Measurements from ENCODE around the gene RTN4RL2.
A peak's percentile ranks its signal among the peaks of the same experiment; 100 is the strongest.

Gene RTN4RL2

GRCh38 chr11:57458410-57459163 is 1.7 kb upstream of the RTN4RL2 start:
- TF ChIP-seq ZFX (IDR thresholded peaks at IDR 0.05; ENCODE audit: borderline replicate concordance), result no peak
- TF ChIP-seq, protein P1, sequence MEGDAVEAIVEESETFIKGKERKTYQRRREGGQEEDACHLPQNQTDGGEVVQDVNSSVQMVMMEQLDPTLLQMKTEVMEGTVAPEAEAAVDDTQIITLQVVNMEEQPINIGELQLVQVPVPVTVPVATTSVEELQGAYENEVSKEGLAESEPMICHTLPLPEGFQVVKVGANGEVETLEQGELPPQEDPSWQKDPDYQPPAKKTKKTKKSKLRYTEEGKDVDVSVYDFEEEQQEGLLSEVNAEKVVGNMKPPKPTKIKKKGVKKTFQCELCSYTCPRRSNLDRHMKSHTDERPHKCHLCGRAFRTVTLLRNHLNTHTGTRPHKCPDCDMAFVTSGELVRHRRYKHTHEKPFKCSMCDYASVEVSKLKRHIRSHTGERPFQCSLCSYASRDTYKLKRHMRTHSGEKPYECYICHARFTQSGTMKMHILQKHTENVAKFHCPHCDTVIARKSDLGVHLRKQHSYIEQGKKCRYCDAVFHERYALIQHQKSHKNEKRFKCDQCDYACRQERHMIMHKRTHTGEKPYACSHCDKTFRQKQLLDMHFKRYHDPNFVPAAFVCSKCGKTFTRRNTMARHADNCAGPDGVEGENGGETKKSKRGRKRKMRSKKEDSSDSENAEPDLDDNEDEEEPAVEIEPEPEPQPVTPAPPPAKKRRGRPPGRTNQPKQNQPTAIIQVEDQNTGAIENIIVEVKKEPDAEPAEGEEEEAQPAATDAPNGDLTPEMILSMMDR (IDR thresholded peaks at IDR 0.05), result peak; percentile 98
- H3K27ac ChIP-seq, result no peak overlapping the region

GRCh38 chr11:57459164-57460021 is 935 bp upstream of the RTN4RL2 start:
- H3K27ac ChIP-seq, result no peak overlapping the region
- no peak for TF ChIP-seq ZFX (IDR thresholded peaks at IDR 0.05; ENCODE audit: borderline replicate concordance)
- TF ChIP-seq, protein P1 (IDR thresholded peaks at IDR 0.05), result no peak

- H3K27ac ChIP-seq, result no peak overlapping the region
- TF ChIP-seq, protein P1 (IDR thresholded peaks at IDR 0.05), result no peak
These were observed 726 bp downstream of the RTN4RL2 start for GRCh38 chr11:57460758-57461749.

DNA sequence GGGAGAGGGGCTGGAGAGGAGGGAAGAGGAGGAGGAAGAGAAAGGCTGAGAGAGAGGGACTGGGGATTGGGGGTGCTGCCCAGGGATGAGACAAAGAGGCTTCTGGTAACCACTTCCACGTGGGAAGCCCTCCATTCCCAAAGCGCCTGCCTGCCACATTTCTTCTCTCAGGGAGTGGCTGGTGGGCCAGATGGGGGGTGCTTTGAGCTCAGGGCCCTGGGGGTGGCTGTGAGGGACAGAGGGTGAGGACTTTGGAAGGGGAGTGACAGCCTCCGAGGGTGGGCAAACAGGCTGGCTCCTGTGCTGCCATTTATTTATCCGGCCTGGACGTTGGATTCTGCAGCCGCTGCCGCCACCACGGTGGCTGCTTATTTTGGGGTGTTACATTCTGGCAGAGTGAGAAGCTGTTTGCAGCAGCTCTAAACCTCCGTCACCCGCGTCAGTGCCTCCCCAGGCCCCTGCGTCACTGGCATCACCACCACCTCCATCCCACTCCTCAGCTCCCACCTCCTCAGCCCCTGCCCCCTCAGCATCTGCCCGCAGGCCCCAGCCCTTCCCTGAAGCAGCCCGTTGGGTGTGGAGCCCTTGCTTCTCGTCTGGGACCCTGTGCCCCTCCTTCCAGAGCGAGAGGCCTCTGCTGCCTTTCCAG is 1.6 kb downstream of the RTN4RL2 start:
- no peak for TF ChIP-seq ZFX (IDR thresholded peaks at IDR 0.05; ENCODE audit: borderline replicate concordance)
- TF ChIP-seq, protein P1 (IDR thresholded peaks at IDR 0.05), result no peak
- H3K27ac ChIP-seq, result no peak overlapping the region

DNA sequence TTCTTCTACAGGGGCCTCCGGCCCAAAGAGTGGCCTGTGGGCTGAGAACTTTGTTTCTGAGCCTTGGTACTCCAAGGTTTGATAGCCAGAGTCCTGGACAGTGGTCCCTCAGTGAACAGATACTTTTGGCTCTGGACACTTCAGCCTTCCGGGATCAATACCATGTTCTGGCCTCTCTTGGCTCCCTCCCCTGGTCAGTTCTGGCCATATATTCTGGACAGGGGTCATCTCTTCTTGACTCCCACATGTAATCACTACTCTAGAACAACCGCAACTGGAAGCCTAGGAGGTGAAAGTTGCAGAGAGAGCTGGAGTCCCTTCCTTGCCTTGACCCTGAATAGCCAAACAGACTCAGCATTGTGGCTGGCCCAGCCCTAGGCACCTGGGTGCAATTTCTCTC is 2.3 kb downstream of the RTN4RL2 start:
- no peak overlapping the region for H3K27ac ChIP-seq

More for the DNA sequence above, 2.3 kb downstream of the RTN4RL2 start:
- no peak for TF ChIP-seq ZFX (IDR thresholded peaks at IDR 0.05; ENCODE audit: borderline replicate concordance)
- TF ChIP-seq, protein P1 (IDR thresholded peaks at IDR 0.05), result no peak

Measured in 22Rv1 (cell line).